Body of pancreas (tissue), 4 donors: ENCODE data around the gene ZP2. TPM values are rescaled to one million over a fixed set of nuclear protein-coding genes. Genes with fewer than 3 reads are reported as not detected.
"Not testable (repeated sequence)": the region's sequence is repeated elsewhere in the genome, so short reads cannot be mapped to it uniquely, and the experiment has no call there.

Experiments used
- ATAC-seq: fragments of 150-250 bp; one replicate; pipeline ENCODE4 v1.9.1; 2016
- DNase-seq, 4 donors: peaks; one replicate each; pipeline ENCODE4 v3.0.0-alpha.2; 2019
- H3K27ac ChIP-seq, 4 donors: fragments of 200-600 bp; sonication (generic); 1 replicate in 3 of 4; 2 replicates in 1 of 4; pipeline versions ENCODE4 v1.5.1 to v1.6.1; 2016 to 2019; ENCODE audit warnings: mild to moderate bottlenecking in 1 of 4, mixed read lengths in 1 of 4, moderate library complexity in 1 of 4
- H3K27me3 ChIP-seq, 2 donors: fragments of 200-600 bp; sonication (generic); one replicate each; pipeline ENCODE4 v1.6.0; 2016; ENCODE audit warnings: mild to moderate bottlenecking in 1 of 2
- H3K36me3 ChIP-seq, 2 donors: fragments of 200-600 bp; sonication (generic); replicated peaks in 1 of 2; 2 replicates each; pipeline ENCODE4 v1.5.1; 2016; ENCODE audit warnings: low read depth in 2 of 2; ENCODE audit not compliant: insufficient read depth in 1 of 2
- H3K4me1 ChIP-seq: fragments of 200-600 bp; sonication (generic); one replicate; pipeline ENCODE4 v1.6.0; 2016
- H3K4me3 ChIP-seq, 2 donors: fragments of 200-600 bp; sonication (generic); 1 replicate in 1 of 2; 2 replicates in 1 of 2; pipeline ENCODE4 v1.5.1; 2016 to 2019
- H3K9me3 ChIP-seq, 3 donors: fragments of 200-600 bp; sonication (generic); 1 replicate in 2 of 3; 2 replicates in 1 of 3; pipeline ENCODE4 v1.5.1; 2016
- CTCF ChIP-seq, 7 experiments: fragments of 450-650 bp in 4 of 7; fragments of 200-600 bp in 3 of 7; sonication (generic) in 3 of 7; IDR thresholded peaks; one replicate each; pipeline ENCODE4 v1.5.1; 2016 to 2019; ENCODE audit warnings: antibody characterized with exemption in 7 of 7
- POLR2A ChIP-seq, 3 donors: fragments of 450-650 bp; IDR thresholded peaks; one replicate each; pipeline ENCODE4 v1.6.1; 2016; ENCODE audit warnings: antibody characterized with exemption in 3 of 3, mild to moderate bottlenecking in 2 of 3
- WGBS, 2 donors: methylation state at CpG; one replicate each; pipeline ENCODE4 v1.1.5; 2017; 5-methylcytosine and 5-hydroxymethylcytosine counted together
- intact Hi-C: fragments of 100-400 bp; cut with DNase I; formaldehyde crosslinking; loops from one replicate; pipeline ENCODE4 v1.15.1; 2023
- total RNA-seq, 2 donors: library from RNA; depleted of rRNA; stranded (reverse); fragments of >200 nt; gene quantifications; one replicate each; pipeline ENCODE4 v1.1.0, GENCODE V29; 2016

Gene ZP2
- total RNA-seq, 2 donors from 2014 or later, result not detected

- no peaks in the 10 kb centered on the region for H3K4me1 ChIP-seq
- no peaks in the 10 kb centered on the region for H3K36me3 ChIP-seq
- no peak overlapping the region for H3K27ac ChIP-seq
- 46 to 57% methylated on average over 7 of the region's 7 CpGs for WGBS, 2 donors
- intact Hi-C loops, result no loop called here
- H3K27me3 ChIP-seq, result no peaks in the 10 kb centered on the region
- no peak overlapping the region for H3K4me3 ChIP-seq
- no peaks in the 10 kb centered on the region for H3K9me3 ChIP-seq
- TF ChIP-seq POLR2A (IDR thresholded peaks at IDR 0.05) (no peak), CTCF (IDR thresholded peaks at IDR 0.05) (no peak)
- DNase-seq (no peak), ATAC-seq (no peak)
These were observed 8.1 kb downstream of the ZP2 start for GRCh38 chr16:21203155-21203797.

GRCh38 chr16:21199607-21200218 is 11.7 kb downstream of the ZP2 start:
- no peaks in the 10 kb centered on the region for H3K4me1 ChIP-seq
- no peak overlapping the region for H3K4me3 ChIP-seq
- H3K27ac ChIP-seq, result no peak overlapping the region
- no peak for TF ChIP-seq CTCF (IDR thresholded peaks at IDR 0.05)
- TF ChIP-seq POLR2A (IDR thresholded peaks at IDR 0.05), result no peak
- WGBS, 2 donors, result 62 to 67% methylated on average over 5 of the region's 5 CpGs
- no peaks in the 10 kb centered on the region for H3K27me3 ChIP-seq
- DNase-seq, result no peak
- ATAC-seq, result no peak
- no peaks in the 10 kb centered on the region for H3K9me3 ChIP-seq
- H3K36me3 ChIP-seq, result no peaks in the 10 kb centered on the region
- intact Hi-C loops, result no loop called here

GRCh38 chr16:21197621-21198020 is 13.8 kb downstream of the ZP2 start:
- 59 to 75% methylated on average over 3 of the region's 3 CpGs for WGBS, 2 donors
- H3K9me3 ChIP-seq, result no peaks in the 10 kb centered on the region
- intact Hi-C loops, result no loop called here
- H3K4me1 ChIP-seq, result no peaks in the 10 kb centered on the region
- H3K36me3 ChIP-seq, result no peaks in the 10 kb centered on the region
- TF ChIP-seq CTCF (IDR thresholded peaks at IDR 0.05) (no peak), POLR2A (IDR thresholded peaks at IDR 0.05) (no peak)
- DNase-seq (no peak), ATAC-seq (no peak)
- no peak overlapping the region for H3K4me3 ChIP-seq
- no peak overlapping the region for H3K27ac ChIP-seq
- no peaks in the 10 kb centered on the region for H3K27me3 ChIP-seq

- 67 to 85% methylated on average over 1 of the region's 1 CpG for WGBS, 2 donors
- no peak for ATAC-seq
These were observed 14.3 kb downstream of the ZP2 start for GRCh38 chr16:21197112-21197511.

GRCh38 chr16:21195330-21195729 is 16.0 kb downstream of the ZP2 start:
- ATAC-seq, H3K27me3 ChIP-seq, H3K4me1 ChIP-seq, H3K27ac ChIP-seq, H3K36me3 ChIP-seq, H3K4me3 ChIP-seq, intact Hi-C loops, DNase-seq, H3K9me3 ChIP-seq: not testable (repeated sequence)
- WGBS, 2 donors, result 75 to 80% methylated on average over 8 of the region's 8 CpGs

More at GRCh38 chr16:21197112-21197511, 14.3 kb downstream of the ZP2 start:
- Histone ChIP-seq H3K36me3 (no peaks in the 10 kb centered on the region), H3K9me3 (no peaks in the 10 kb centered on the region), H3K27me3 (no peaks in the 10 kb centered on the region), H3K27ac (no peak overlapping the region), H3K4me3 (no peak overlapping the region), H3K4me1 (no peaks in the 10 kb centered on the region)
- TF ChIP-seq CTCF (IDR thresholded peaks at IDR 0.05) (no peak), POLR2A (IDR thresholded peaks at IDR 0.05) (no peak)
- DNase-seq, result no peak
- intact Hi-C loops, result no loop called here
